Neural cell (in vitro differentiated cells): ENCODE data around the gene HLF. TPM values are rescaled to one million over a fixed set of nuclear protein-coding genes. Genes with fewer than 3 reads are reported as not detected.

Experiments
- H2AFZ ChIP-seq: fragments of 200-600, 300-800 bp; sonication (generic), shearing (Covaris generic); 2 replicates; pipeline ENCODE4 v1.6.0; 2014; ENCODE audit warnings: low read depth, mild to moderate bottlenecking, antibody characterized with exemption, low read length, moderate library complexity
- H3F3A ChIP-seq: fragments of 200-600 bp; shearing (Covaris generic); 2 replicates; pipeline ENCODE4 v1.6.1; 2016; ENCODE audit warnings: mild to moderate bottlenecking, moderate library complexity, mixed read lengths, antibody characterized with exemption, low read length; ENCODE audit not compliant: insufficient read depth, poor library complexity, severe bottlenecking
- H3K27ac ChIP-seq: fragments of 200-600, 300-800 bp; sonication (generic), shearing (Covaris generic); 2 replicates; pipeline ENCODE4 v1.5.1; 2014; ENCODE audit warnings: mild to moderate bottlenecking, low read length, moderate library complexity
- H3K27me3 ChIP-seq: fragments of 300-800, 200-600 bp; sonication (generic), shearing (Covaris generic); 2 replicates; pipeline ENCODE4 v1.6.0; 2014; ENCODE audit warnings: mild to moderate bottlenecking, low read depth, low read length, moderate library complexity; ENCODE audit not compliant: insufficient read depth
- H3K36me3 ChIP-seq: fragments of 300-800, 200-600 bp; sonication (generic), shearing (Covaris generic); 2 replicates; pipeline ENCODE4 v1.5.1; 2014; ENCODE audit warnings: mild to moderate bottlenecking, antibody characterized with exemption, low read length, moderate library complexity; ENCODE audit not compliant: insufficient read depth
- H3K4me2 ChIP-seq: fragments of 300-800, 200-600 bp; sonication (generic), shearing (Covaris generic); 2 replicates; pipeline ENCODE4 v1.6.0; 2014; ENCODE audit warnings: mild to moderate bottlenecking, low read length
- H3K4me3 ChIP-seq: fragments of 300-800, 200-600 bp; sonication (generic), shearing (Covaris generic); 2 replicates; pipeline ENCODE4 v1.5.1; 2014; ENCODE audit warnings: mild to moderate bottlenecking, low read length, moderate library complexity
- H3K79me2 ChIP-seq: fragments of 200-600 bp; shearing (Covaris generic); replicated peaks from 2 replicates; pipeline ENCODE4 v1.6.0; 2014; ENCODE audit warnings: mild to moderate bottlenecking, low read length, moderate library complexity; ENCODE audit not compliant: insufficient read depth
- H3K9ac ChIP-seq: fragments of 300-800, 200-600 bp; sonication (generic), shearing (Covaris generic); 2 replicates; pipeline ENCODE4 v1.6.1; 2016; ENCODE audit warnings: mild to moderate bottlenecking, low read length, mixed read lengths
- H3K9me2 ChIP-seq: fragments of 200-600 bp; shearing (Covaris generic); 2 replicates; pipeline ENCODE4 v1.6.1; 2016; ENCODE audit warnings: mild to moderate bottlenecking, low read length, mixed read lengths; ENCODE audit not compliant: insufficient read depth
- H3K9me3 ChIP-seq: fragments of 200-600, 300-800 bp; sonication (generic), shearing (Covaris generic); 2 replicates; pipeline ENCODE4 v1.6.1; 2016; ENCODE audit warnings: mild to moderate bottlenecking, mixed run types, low read length, moderate library complexity, mixed read lengths
- H4K20me1 ChIP-seq: fragments of 200-600 bp; shearing (Covaris generic); 2 replicates; pipeline ENCODE4 v1.6.1; 2016; ENCODE audit warnings: mild to moderate bottlenecking, mixed run types; ENCODE audit not compliant: insufficient read depth
- CTCF ChIP-seq: fragments of 450-650 bp; IDR thresholded peaks from 2 replicates; pipeline ENCODE4 v1.5.1; 2014; ENCODE audit warnings: antibody characterized with exemption, mild to moderate bottlenecking, moderate library complexity; ENCODE audit not compliant: poor library complexity, severe bottlenecking
- EP300 ChIP-seq: fragments of 450-650 bp; conservative IDR thresholded peaks from 2 replicates; pipeline ENCODE4 v1.6.1; 2014; ENCODE audit warnings: antibody characterized with exemption, mild to moderate bottlenecking, moderate library complexity; ENCODE audit not compliant: poor library complexity, severe bottlenecking
- EZH2 ChIP-seq: fragments of 200-600, 300-800 bp; shearing (Covaris generic), sonication (generic); IDR thresholded peaks from 2 replicates; pipeline ENCODE4 v1.6.1; 2014; ENCODE audit warnings: antibody characterized with exemption, low read length, borderline replicate concordance, mild to moderate bottlenecking; ENCODE audit not compliant: insufficient read depth, poor library complexity, severe bottlenecking
- MXI1 ChIP-seq: fragments of 450-650 bp; conservative IDR thresholded peaks from 2 replicates; pipeline ENCODE4 v1.6.1; 2014; ENCODE audit warnings: antibody characterized with exemption, mild to moderate bottlenecking; ENCODE audit not compliant: poor library complexity, severe bottlenecking
- POLR2AphosphoS5 ChIP-seq: IDR thresholded peaks from 2 replicates; pipeline ENCODE4 v1.6.1; 2012
- RAD21 ChIP-seq: fragments of 450-650 bp; conservative IDR thresholded peaks from 2 replicates; pipeline ENCODE4 v1.6.1; 2014; ENCODE audit warnings: antibody characterized with exemption, mild to moderate bottlenecking, moderate library complexity
- SMC3 ChIP-seq: fragments of 450-650 bp; conservative IDR thresholded peaks from 2 replicates; pipeline ENCODE4 v1.6.1; 2014; ENCODE audit warnings: antibody characterized with exemption, mild to moderate bottlenecking, moderate library complexity; ENCODE audit not compliant: poor library complexity
- TAF1 ChIP-seq: IDR thresholded peaks from 2 replicates; pipeline ENCODE4 v1.6.1; 2012; ENCODE audit warnings: low read depth
- polyA plus RNA-seq: library from polyadenylated mRNA; depleted of rRNA; stranded (reverse); fragments of >200 nt; gene quantifications from 2 replicates; pipeline ENCODE4 v1.2.3, GENCODE V29; 2014
- TF ChIP-seq, protein P1 (sequence below): IDR thresholded peaks from 2 replicates; pipeline ENCODE4 v1.6.1; 2012; ENCODE audit warnings: borderline replicate concordance

Gene HLF
- polyA plus RNA-seq, 1 donor from 2014 or later = 0.71 TPM

DNA sequence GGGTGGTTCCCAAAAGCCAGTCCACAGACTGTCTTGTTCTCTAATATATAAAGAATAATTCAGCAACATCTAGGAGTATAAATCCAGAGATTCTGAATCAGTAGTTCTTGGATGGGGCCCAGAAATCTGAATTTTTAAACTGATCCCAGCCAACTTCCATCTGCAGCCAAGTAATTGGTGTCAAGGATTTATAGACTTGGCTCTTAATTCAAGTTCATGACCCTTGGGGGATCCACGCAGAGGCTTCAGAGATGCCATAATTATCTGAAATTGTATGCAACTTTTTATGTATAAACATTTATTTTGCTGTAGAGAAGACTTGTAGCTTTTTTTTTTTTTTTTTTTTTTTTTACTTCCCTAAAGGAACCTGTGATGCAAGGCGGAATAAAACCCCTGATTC is 60.6 kb downstream of the HLF start:
- Histone ChIP-seq H3K4me2 (no peak overlapping the region), H3K4me3 (no peak overlapping the region), H3K27ac (no peak overlapping the region), H3K9ac (no peak overlapping the region), H4K20me1 (no peaks in the 10 kb centered on the region), H3K36me3 (no peaks in the 10 kb centered on the region), H3F3A (no peaks in the 10 kb centered on the region), H3K9me3 (no peaks in the 10 kb centered on the region), H3K79me2 (no peaks in the 10 kb centered on the region), H2AFZ (no peak overlapping the region), H3K27me3 (no peaks in the 10 kb centered on the region), H3K9me2 (no peaks in the 10 kb centered on the region)
- no peak for TF ChIP-seq POLR2AphosphoS5
- TF ChIP-seq, protein P1, sequence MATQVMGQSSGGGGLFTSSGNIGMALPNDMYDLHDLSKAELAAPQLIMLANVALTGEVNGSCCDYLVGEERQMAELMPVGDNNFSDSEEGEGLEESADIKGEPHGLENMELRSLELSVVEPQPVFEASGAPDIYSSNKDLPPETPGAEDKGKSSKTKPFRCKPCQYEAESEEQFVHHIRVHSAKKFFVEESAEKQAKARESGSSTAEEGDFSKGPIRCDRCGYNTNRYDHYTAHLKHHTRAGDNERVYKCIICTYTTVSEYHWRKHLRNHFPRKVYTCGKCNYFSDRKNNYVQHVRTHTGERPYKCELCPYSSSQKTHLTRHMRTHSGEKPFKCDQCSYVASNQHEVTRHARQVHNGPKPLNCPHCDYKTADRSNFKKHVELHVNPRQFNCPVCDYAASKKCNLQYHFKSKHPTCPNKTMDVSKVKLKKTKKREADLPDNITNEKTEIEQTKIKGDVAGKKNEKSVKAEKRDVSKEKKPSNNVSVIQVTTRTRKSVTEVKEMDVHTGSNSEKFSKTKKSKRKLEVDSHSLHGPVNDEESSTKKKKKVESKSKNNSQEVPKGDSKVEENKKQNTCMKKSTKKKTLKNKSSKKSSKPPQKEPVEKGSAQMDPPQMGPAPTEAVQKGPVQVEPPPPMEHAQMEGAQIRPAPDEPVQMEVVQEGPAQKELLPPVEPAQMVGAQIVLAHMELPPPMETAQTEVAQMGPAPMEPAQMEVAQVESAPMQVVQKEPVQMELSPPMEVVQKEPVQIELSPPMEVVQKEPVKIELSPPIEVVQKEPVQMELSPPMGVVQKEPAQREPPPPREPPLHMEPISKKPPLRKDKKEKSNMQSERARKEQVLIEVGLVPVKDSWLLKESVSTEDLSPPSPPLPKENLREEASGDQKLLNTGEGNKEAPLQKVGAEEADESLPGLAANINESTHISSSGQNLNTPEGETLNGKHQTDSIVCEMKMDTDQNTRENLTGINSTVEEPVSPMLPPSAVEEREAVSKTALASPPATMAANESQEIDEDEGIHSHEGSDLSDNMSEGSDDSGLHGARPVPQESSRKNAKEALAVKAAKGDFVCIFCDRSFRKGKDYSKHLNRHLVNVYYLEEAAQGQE = no peak
- TF ChIP-seq TAF1 = no peak
- no peak for TF ChIP-seq CTCF
- no peak for TF ChIP-seq RAD21
- TF ChIP-seq EZH2 = no peak
- no peak for TF ChIP-seq MXI1

GRCh38 chr17:55326030-55326429 is 61.3 kb downstream of the HLF start:
- Histone ChIP-seq H3K9ac (no peak overlapping the region), H3F3A (no peaks in the 10 kb centered on the region), H3K9me2 (no peaks in the 10 kb centered on the region), H3K36me3 (no peaks in the 10 kb centered on the region), H3K79me2 (no peaks in the 10 kb centered on the region), H3K27ac (no peak overlapping the region), H3K9me3 (no peaks in the 10 kb centered on the region), H4K20me1 (no peaks in the 10 kb centered on the region), H3K4me2 (no peak overlapping the region), H3K4me3 (no peak overlapping the region), H3K27me3 (no peaks in the 10 kb centered on the region), H2AFZ (no peak overlapping the region)
- no peak for TF ChIP-seq EZH2
- TF ChIP-seq CTCF = no peak
- TF ChIP-seq POLR2AphosphoS5 = no peak
- TF ChIP-seq, protein P1 = no peak
- TF ChIP-seq SMC3 = no peak
- no peak for TF ChIP-seq EP300
- no peak for TF ChIP-seq TAF1
- no peak for TF ChIP-seq RAD21
- no peak for TF ChIP-seq MXI1
